IMR-90 (cell line): Measurements from ENCODE around the gene SRSF10. TPM values are rescaled to one million over a fixed set of nuclear protein-coding genes. Genes with fewer than 3 reads are reported as not detected.
"Not testable (repeated sequence)": the region's sequence is repeated elsewhere in the genome, so short reads cannot be mapped to it uniquely, and the experiment has no call there.

Source experiments
- ATAC-seq: fragments of 200-7000 bp; cut with Tn5 transposase; 2 replicates; pipeline ENCODE4 v1.9.1; 2020; ENCODE audit warnings: low read depth, mild to moderate bottlenecking, moderate library complexity
- BruUV-seq: library from RNA; stranded (reverse); fragments of 400-500 nt; replicated peaks from 2 replicates; lab custom pipeline; 2021; lab: Mats Ljungman, UMichigan
- CTCF ChIA-PET: fragments of 300-600 bp; formaldehyde crosslinking; extraction: SDS; loops from one replicate; lab custom pipeline; 2021; ENCODE audit warnings: antibody characterized with exemption; lab: Yijun Ruan, JAX
- POLR2A ChIA-PET: fragments of 300-600 bp; sonication (Branson Sonifier 250); formaldehyde crosslinking; loops from one replicate; lab custom pipeline; 2022; ENCODE audit warnings: antibody characterized with exemption; ENCODE audit not compliant: unreplicated experiment; lab: Charles Lee
- DNase-seq: peaks from one replicate; pipeline ENCODE4 v3.0.0; 2013
- H2AFZ ChIP-seq: replicated peaks from 2 replicates; pipeline ENCODE3; 2013; ENCODE audit warnings: low read length, mild to moderate bottlenecking; ENCODE audit not compliant: poor library complexity
- H2AK5ac ChIP-seq: 2 replicates; pipeline ENCODE4 v1.6.1; 2013; ENCODE audit warnings: low read depth, low read length, inconsistent platforms
- H2AK9ac ChIP-seq: replicated peaks from 2 replicates; pipeline ENCODE3; 2013; ENCODE audit warnings: mild to moderate bottlenecking, low read depth, low read length, moderate library complexity; ENCODE audit not compliant: poor library complexity
- H2BK120ac ChIP-seq: 2 replicates; pipeline ENCODE4 v1.6.1; 2013; ENCODE audit warnings: low read depth, low read length, inconsistent platforms
- H2BK15ac ChIP-seq: 3 replicates; pipeline ENCODE4 v1.6.1; 2013; ENCODE audit warnings: low read depth, low read length, inconsistent platforms
- H2BK20ac ChIP-seq: 2 replicates; pipeline ENCODE4 v1.6.1; 2013; ENCODE audit warnings: low read depth, mild to moderate bottlenecking, inconsistent platforms, low read length, moderate library complexity
- H2BK5ac ChIP-seq: 2 replicates; pipeline ENCODE4 v1.6.1; 2013; ENCODE audit warnings: mild to moderate bottlenecking, low read depth, low read length, inconsistent platforms; ENCODE audit not compliant: poor library complexity, severe bottlenecking
- H3K14ac ChIP-seq: replicated peaks from 2 replicates; pipeline ENCODE4 v1.6.1; 2013; ENCODE audit warnings: low read depth, low read length, inconsistent platforms
- H3K18ac ChIP-seq: 2 replicates; pipeline ENCODE4 v1.6.1; 2013; ENCODE audit warnings: low read depth, low read length, control low read depth
- H3K23ac ChIP-seq: 2 replicates; pipeline ENCODE4 v1.6.1; 2013; ENCODE audit warnings: low read depth, low read length, inconsistent platforms
- H3K27ac ChIP-seq: 2 replicates; pipeline ENCODE4 v1.5.1; 2013; ENCODE audit warnings: mild to moderate bottlenecking, control low read depth, low read length; ENCODE audit not compliant: insufficient read depth
- H3K27me3 ChIP-seq: 2 replicates; pipeline ENCODE4 v1.6.1; 2013; ENCODE audit warnings: low read length; ENCODE audit not compliant: control insufficient read depth, insufficient read depth
- H3K36me3 ChIP-seq: 2 replicates; pipeline ENCODE4 v1.6.1; 2013; ENCODE audit warnings: low read length, mixed read lengths; ENCODE audit not compliant: control insufficient read depth, insufficient read depth
- H3K4ac ChIP-seq: 2 replicates; pipeline ENCODE4 v1.6.1; 2013; ENCODE audit warnings: low read depth, low read length, inconsistent platforms
- H3K4me1 ChIP-seq: 2 replicates; pipeline ENCODE4 v1.6.1; 2013; ENCODE audit warnings: low read length, mixed read lengths; ENCODE audit not compliant: control insufficient read depth, insufficient read depth
- H3K4me2 ChIP-seq: 2 replicates; pipeline ENCODE4 v1.6.1; 2013; ENCODE audit warnings: low read depth, mild to moderate bottlenecking, control low read depth, low read length, moderate library complexity
- H3K4me3 ChIP-seq: 2 replicates; pipeline ENCODE4 v1.5.1; 2013; ENCODE audit warnings: low read depth, mild to moderate bottlenecking, control low read depth, low read length, moderate library complexity; ENCODE audit not compliant: insufficient read depth
- H3K56ac ChIP-seq: 2 replicates; pipeline ENCODE4 v1.6.1; 2013; ENCODE audit warnings: low read length, inconsistent platforms; ENCODE audit not compliant: insufficient read depth; ENCODE audit errors: extremely low read depth
- H3K79me1 ChIP-seq, 2 experiments: 2 replicates each; pipeline ENCODE4 v1.6.1; 2013; ENCODE audit warnings: low read length in 2 of 2, inconsistent platforms in 1 of 2, low read depth in 1 of 2
- H3K9ac ChIP-seq: 2 replicates; pipeline ENCODE4 v1.6.1; 2013; ENCODE audit warnings: low read depth, low read length, control low read depth
- H3K9me1 ChIP-seq: 2 replicates; pipeline ENCODE4 v1.6.1; 2013; ENCODE audit warnings: low read length, inconsistent platforms; ENCODE audit not compliant: insufficient read depth
- H3K9me3 ChIP-seq: 2 replicates; pipeline ENCODE4 v1.6.1; 2013; ENCODE audit warnings: low read length; ENCODE audit not compliant: control insufficient read depth, insufficient read depth
- H4K20me1 ChIP-seq: 2 replicates; pipeline ENCODE4 v1.6.1; 2013; ENCODE audit warnings: low read length, inconsistent platforms; ENCODE audit not compliant: insufficient read depth
- H4K5ac ChIP-seq: 2 replicates; pipeline ENCODE4 v1.6.1; 2013; ENCODE audit warnings: mild to moderate bottlenecking, low read depth, low read length, control low read depth
- H4K8ac ChIP-seq, 2 experiments: 2 replicates each; pipeline ENCODE4 v1.6.1; 2013; ENCODE audit warnings: low read depth in 2 of 2, low read length in 2 of 2, control low read depth in 1 of 2, inconsistent platforms in 1 of 2
- H4K91ac ChIP-seq: 2 replicates; pipeline ENCODE4 v1.6.1; 2013; ENCODE audit warnings: low read depth, low read length, inconsistent platforms; ENCODE audit not compliant: insufficient read depth
- CEBPB ChIP-seq: IDR thresholded peaks from 2 replicates; pipeline ENCODE4 v1.6.1; 2012; ENCODE audit warnings: low read depth, low read length, improper control_type of control experiment
- RFX5 ChIP-seq: IDR thresholded peaks from 2 replicates; pipeline ENCODE4 v1.8.0; 2012; ENCODE audit warnings: low read depth, mild to moderate bottlenecking, low read length, moderate library complexity
- WGBS, 2 experiments: methylation state at CpG; one replicate each; pipeline versions ENCODE4 v1.1.5 to v1.1.7; 2013; ENCODE audit warnings: missing lambda C conversion rate in 2 of 2; ENCODE audit not compliant: insufficient read length in 1 of 2; ENCODE audit errors: extremely low coverage in 2 of 2; 5-methylcytosine and 5-hydroxymethylcytosine counted together
- dilution Hi-C: fragments of 300-500 bp; cut with HindIII; formaldehyde crosslinking; loops from one replicate; pipeline ENCODE4 v1.14.3; 2018; ENCODE audit warnings: low sequenced_read_pairs; ENCODE audit not compliant: unreplicated experiment
- in situ Hi-C: fragments of 300-500 bp; cut with MboI; formaldehyde crosslinking; loops from 3 replicates; pipeline ENCODE4 v1.14.3; 2019; ENCODE audit warnings: low sequenced_read_pairs, inconsistent platforms, mixed read lengths
- intact Hi-C: fragments of 100-400 bp; cut with micrococcal nuclease; formaldehyde crosslinking; loops from 2 replicates; pipeline ENCODE4 v1.10.0; 2022
- polyA plus RNA-seq, 3 experiments: library from polyadenylated mRNA; depleted of rRNA; stranded (reverse); fragments of >200 nt; gene quantifications; 2 replicates each; pipeline ENCODE4 v1.2.3, GENCODE V29; 2012; ENCODE audit warnings: low replicate concordance in 1 of 3
- total RNA-seq: library from RNA; depleted of rRNA; stranded (reverse); fragments of >200 nt; gene quantifications from 2 replicates; pipeline ENCODE4 v1.2.3, GENCODE V29; 2012

SRSF10 gene
- total and polyA plus RNA-seq, 2 of the 4 experiments (the other 2 are of a cell fraction): 90.1 to 110 TPM

GRCh38 chr1:23989263-23989662, 9.1 kb upstream of the SRSF10 start:
- H4K20me1 ChIP-seq: no peaks in the 10 kb centered on the region
- CTCF ChIA-PET: interaction anchor here (0.6 to 0.7 kb wide), 2 partner anchors 19 to 60 kb away, joined by 3 read pairs; no protein-coding TSS in a partner anchor
- in situ Hi-C loops: no loop called here

GRCh38 chr1:23987038-23987437, 6.9 kb upstream of the SRSF10 start:
- H2AK5ac ChIP-seq, CTCF ChIA-PET: not testable (repeated sequence)

More at GRCh38 chr1:23989263-23989662, 9.1 kb upstream of the SRSF10 start:
- ATAC-seq (no peak), DNase-seq (no peak)
- H3K14ac ChIP-seq: no peak overlapping the region
- no peak overlapping the region for H3K56ac ChIP-seq
- H2BK120ac ChIP-seq: no peak overlapping the region
- H2BK15ac ChIP-seq: no peak overlapping the region
- no peak overlapping the region for H2AK9ac ChIP-seq
- H4K91ac ChIP-seq: no peak overlapping the region
- H3K9ac ChIP-seq: no peak overlapping the region
- no peak overlapping the region for H4K5ac ChIP-seq
- no TSS peak for BruUV-seq
- H3K27ac ChIP-seq: no peak overlapping the region
- POLR2A ChIA-PET: no interaction called here
- H3K18ac ChIP-seq: no peak overlapping the region
- H3K79me1 ChIP-seq: no peaks in the 10 kb centered on the region
- no peaks in the 10 kb centered on the region for H3K27me3 ChIP-seq
- H2BK5ac ChIP-seq: no peak overlapping the region
- no peak overlapping the region for H2AK5ac ChIP-seq
- TF ChIP-seq CEBPB: no peak
- TF ChIP-seq RFX5: no peak
- no peaks in the 10 kb centered on the region for H3K36me3 ChIP-seq
- no peak overlapping the region for H3K4ac ChIP-seq
- H3K4me1 ChIP-seq: peaks cover 1% of the 10 kb centered on the region; the same call in 1 of the 2 replicates
- no peak overlapping the region for H2AFZ ChIP-seq
- peaks cover 2% of the 10 kb centered on the region for H3K9me1 ChIP-seq
- dilution Hi-C loops: no loop called here
- H3K23ac ChIP-seq: no peak overlapping the region
- no peak overlapping the region for H3K4me2 ChIP-seq
- intact Hi-C loops: no loop called here
- H3K4me3 ChIP-seq: no peak overlapping the region
- no peak overlapping the region for H2BK20ac ChIP-seq
- H4K8ac ChIP-seq: no peak overlapping the region
- no peaks in the 10 kb centered on the region for H3K9me3 ChIP-seq
- WGBS, 2 experiments: no CpG with 5 or more reads among the region's 3 CpGs

More at GRCh38 chr1:23987038-23987437, 6.9 kb upstream of the SRSF10 start:
- BruUV-seq, H4K8ac ChIP-seq, H2BK20ac ChIP-seq, H3K4me3 ChIP-seq, H2BK120ac ChIP-seq, H3K9me1 ChIP-seq, H3K18ac ChIP-seq, H3K36me3 ChIP-seq, H3K27ac ChIP-seq, H2AK9ac ChIP-seq, H3K4me1 ChIP-seq, H3K9me3 ChIP-seq, H3K23ac ChIP-seq, H3K79me1 ChIP-seq, H2BK5ac ChIP-seq, dilution Hi-C loops, DNase-seq, H4K91ac ChIP-seq, H4K20me1 ChIP-seq, H3K4ac ChIP-seq, intact Hi-C loops, H3K14ac ChIP-seq, H4K5ac ChIP-seq, in situ Hi-C loops, H3K9ac ChIP-seq, POLR2A ChIA-PET, H3K27me3 ChIP-seq, H3K4me2 ChIP-seq, ATAC-seq, H2BK15ac ChIP-seq, H2AFZ ChIP-seq, H3K56ac ChIP-seq: not testable (repeated sequence)
- no CpG with 5 or more reads among the region's 23 CpGs for WGBS, 2 experiments
